Upper lobe of left lung (tissue), 4 donors: ENCODE results near the gene UPK3BL2.
A peak's percentile ranks its signal among the peaks of the same experiment; 100 is the strongest.
"Not testable (repeated sequence)": the region's sequence is repeated elsewhere in the genome, so short reads cannot be mapped to it uniquely, and the experiment has no call there.

Experiments
- EP300 ChIP-seq, 4 donors: sonication (generic); formaldehyde crosslinking; IDR thresholded peaks; one replicate each; pipeline ENCODE4 v1.5.1; 2017; ENCODE audit warnings: antibody characterized with exemption in 4 of 4, control low read depth in 2 of 4
- POLR2AphosphoS5 ChIP-seq, 2 donors: sonication (generic); formaldehyde crosslinking; IDR thresholded peaks; one replicate each; pipeline ENCODE4 v1.5.1; 2017; ENCODE audit warnings: antibody characterized with exemption in 2 of 2
- TF ChIP-seq, protein P1 (sequence below), 6 experiments: fragments of 450-650 bp in 4 of 6; fragments of 200-600 bp in 2 of 6; sonication (generic) in 2 of 6; IDR thresholded peaks; one replicate each; pipeline ENCODE4 v1.5.1; 2016 to 2019; ENCODE audit warnings: antibody characterized with exemption in 6 of 6

DNA sequence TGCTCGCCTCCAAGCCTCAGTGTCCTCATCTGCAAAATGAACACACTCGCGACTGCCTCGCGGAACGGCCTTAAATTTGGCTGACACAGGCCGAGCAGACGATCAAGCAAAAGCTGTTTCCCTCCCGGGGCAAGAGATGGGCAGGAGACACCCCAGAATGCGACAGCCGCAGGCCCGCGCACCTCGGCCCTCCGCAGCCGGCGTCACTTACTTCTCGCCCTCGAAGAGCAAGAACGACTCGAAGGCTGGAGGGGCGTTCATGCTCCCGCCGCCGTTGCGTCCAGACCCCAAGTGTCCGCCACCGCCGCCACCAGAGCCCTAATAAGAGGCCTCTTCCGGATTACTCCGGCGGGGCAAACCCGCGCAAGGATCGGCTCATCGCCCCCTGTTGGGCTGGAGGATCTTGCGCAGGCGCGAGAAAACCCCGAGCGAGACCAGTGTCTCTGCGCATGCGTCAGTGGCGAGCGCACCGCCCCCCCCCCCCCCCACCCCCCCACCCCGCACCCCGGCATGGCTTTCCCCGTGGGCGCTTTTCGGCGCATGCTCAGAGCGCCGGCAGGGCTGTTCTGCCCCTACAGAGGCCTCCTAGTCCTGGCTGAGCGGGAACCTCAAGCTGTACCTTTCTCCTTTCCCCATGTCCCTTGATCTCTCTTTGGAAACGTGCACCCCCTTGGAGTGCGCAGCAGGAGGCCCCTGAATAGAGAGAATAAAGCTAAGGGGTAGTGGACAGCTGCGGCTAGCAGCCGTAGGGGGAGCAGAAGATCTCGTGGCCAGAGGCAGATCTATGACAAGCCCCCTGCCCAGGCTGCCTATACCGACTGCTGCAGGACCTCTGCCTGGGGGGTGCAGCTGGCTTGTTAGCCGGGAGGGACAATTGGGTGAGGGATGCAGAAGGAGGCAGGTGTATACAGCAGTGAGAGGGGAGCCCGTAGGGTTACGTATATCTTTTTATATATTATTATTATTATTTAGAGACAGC, 29.1 kb upstream of the UPK3BL2 start, which contains the start of gene POLR2J3:
- TF ChIP-seq EP300 (IDR thresholded peaks at IDR 0.05): not testable (repeated sequence)
- TF ChIP-seq, protein P1, sequence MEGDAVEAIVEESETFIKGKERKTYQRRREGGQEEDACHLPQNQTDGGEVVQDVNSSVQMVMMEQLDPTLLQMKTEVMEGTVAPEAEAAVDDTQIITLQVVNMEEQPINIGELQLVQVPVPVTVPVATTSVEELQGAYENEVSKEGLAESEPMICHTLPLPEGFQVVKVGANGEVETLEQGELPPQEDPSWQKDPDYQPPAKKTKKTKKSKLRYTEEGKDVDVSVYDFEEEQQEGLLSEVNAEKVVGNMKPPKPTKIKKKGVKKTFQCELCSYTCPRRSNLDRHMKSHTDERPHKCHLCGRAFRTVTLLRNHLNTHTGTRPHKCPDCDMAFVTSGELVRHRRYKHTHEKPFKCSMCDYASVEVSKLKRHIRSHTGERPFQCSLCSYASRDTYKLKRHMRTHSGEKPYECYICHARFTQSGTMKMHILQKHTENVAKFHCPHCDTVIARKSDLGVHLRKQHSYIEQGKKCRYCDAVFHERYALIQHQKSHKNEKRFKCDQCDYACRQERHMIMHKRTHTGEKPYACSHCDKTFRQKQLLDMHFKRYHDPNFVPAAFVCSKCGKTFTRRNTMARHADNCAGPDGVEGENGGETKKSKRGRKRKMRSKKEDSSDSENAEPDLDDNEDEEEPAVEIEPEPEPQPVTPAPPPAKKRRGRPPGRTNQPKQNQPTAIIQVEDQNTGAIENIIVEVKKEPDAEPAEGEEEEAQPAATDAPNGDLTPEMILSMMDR (IDR thresholded peaks at IDR 0.05): peak in 5 of 6 experiments; percentile 31 to 79 (median 44)
- peak in 1 of 2 donors; percentile 74 for TF ChIP-seq POLR2AphosphoS5 (IDR thresholded peaks at IDR 0.05)
